ENCODE results near the gene CHRM4. TPM values are rescaled to one million over a fixed set of nuclear protein-coding genes. Genes with fewer than 3 reads are reported as not detected.
A peak's percentile ranks its signal among the peaks of the same experiment; 100 is the strongest.

Gene CHRM4
- total RNA-seq, 1 donor from 2014 or later = not detected

GRCh38 chr11:46402957-46403902 is 11.7 kb upstream of the CHRM4 start:
- TF ChIP-seq CTCF (IDR thresholded peaks at IDR 0.05) = no peak
- H3K4me3 ChIP-seq = no peak overlapping the region
- H3K9me3 ChIP-seq = no peaks in the 10 kb centered on the region
- no peak overlapping the region for H3K27ac ChIP-seq
- intact Hi-C loops (cut with DNase I) = no loop called here
- no peaks in the 10 kb centered on the region for H3K27me3 ChIP-seq (ENCODE audit: low read depth)
- peaks cover 55% of the 10 kb centered on the region for H3K36me3 ChIP-seq
- H3K4me1 ChIP-seq = no peaks in the 10 kb centered on the region
- DNase-seq = no peak
- no peak for ATAC-seq

GRCh38 chr11:46397526-46397925 is 6.0 kb upstream of the CHRM4 start:
- intact Hi-C loops (cut with DNase I) = no loop called here
- Histone ChIP-seq H3K27ac (no peak overlapping the region), H3K9me3 (no peaks in the 10 kb centered on the region), H3K4me3 (no peak overlapping the region), H3K4me1 (peaks cover 5% of the 10 kb centered on the region), H3K27me3 (ENCODE audit: low read depth) (peaks cover under 1% of the 10 kb centered on the region), H3K36me3 (peaks cover 24% of the 10 kb centered on the region)
- DNase-seq = no peak
- no peak for ATAC-seq
- no peak for TF ChIP-seq CTCF (IDR thresholded peaks at IDR 0.05)

GRCh38 chr11:46393759-46394158 is 2.2 kb upstream of the CHRM4 start:
- H3K9me3 ChIP-seq = no peaks in the 10 kb centered on the region
- H3K27ac ChIP-seq = no peak overlapping the region
- no peak for DNase-seq
- peaks cover 34% of the 10 kb centered on the region for H3K4me1 ChIP-seq
- peaks cover 37% of the 10 kb centered on the region for H3K27me3 ChIP-seq (ENCODE audit: low read depth)
- H3K4me3 ChIP-seq = no peak overlapping the region
- TF ChIP-seq CTCF (IDR thresholded peaks at IDR 0.05) = no peak
- intact Hi-C loops (cut with DNase I) = no loop called here
- no peak for ATAC-seq
- H3K36me3 ChIP-seq = peaks cover 20% of the 10 kb centered on the region

- peak overlapping the region; percentile 46 for H3K4me3 ChIP-seq
- H3K27me3 ChIP-seq (ENCODE audit: low read depth) = peaks cover 42% of the 10 kb centered on the region
- no peak overlapping the region for H3K27ac ChIP-seq
- DNase-seq (no peak), ATAC-seq (no peak)
- H3K9me3 ChIP-seq = no peaks in the 10 kb centered on the region
- H3K4me1 ChIP-seq = peaks cover 34% of the 10 kb centered on the region
- TF ChIP-seq CTCF (IDR thresholded peaks at IDR 0.05) = no peak
- intact Hi-C loops (cut with DNase I) = no loop called here
- peaks cover 18% of the 10 kb centered on the region for H3K36me3 ChIP-seq
Measured at GRCh38 chr11:46393231-46393616, 1.6 kb upstream of the CHRM4 start.

GRCh38 chr11:46392421-46393230 is 1.1 kb upstream of the CHRM4 start:
- DNase-seq = peak; percentile 89
- peak; percentile 94 for ATAC-seq
- intact Hi-C loops (cut with DNase I) = no loop called here
- Histone ChIP-seq H3K9me3 (no peaks in the 10 kb centered on the region), H3K27ac (no peak overlapping the region), H3K36me3 (peaks cover 12% of the 10 kb centered on the region), H3K27me3 (ENCODE audit: low read depth) (peaks cover 48% of the 10 kb centered on the region), H3K4me1 (peaks cover 34% of the 10 kb centered on the region), H3K4me3 (peak overlapping the region; percentile 46)
- TF ChIP-seq CTCF (IDR thresholded peaks at IDR 0.05) = no peak

Measured in lower lobe of right lung (tissue), 2 donors.